ENCODE data around the gene GPSM1. TPM values are rescaled to one million over a fixed set of nuclear protein-coding genes. Genes with fewer than 3 reads are reported as not detected.

Gene GPSM1
- total and polyA plus RNA-seq, 7 donors, result 2.3 to 16.1 (median 5.0) TPM

DNA sequence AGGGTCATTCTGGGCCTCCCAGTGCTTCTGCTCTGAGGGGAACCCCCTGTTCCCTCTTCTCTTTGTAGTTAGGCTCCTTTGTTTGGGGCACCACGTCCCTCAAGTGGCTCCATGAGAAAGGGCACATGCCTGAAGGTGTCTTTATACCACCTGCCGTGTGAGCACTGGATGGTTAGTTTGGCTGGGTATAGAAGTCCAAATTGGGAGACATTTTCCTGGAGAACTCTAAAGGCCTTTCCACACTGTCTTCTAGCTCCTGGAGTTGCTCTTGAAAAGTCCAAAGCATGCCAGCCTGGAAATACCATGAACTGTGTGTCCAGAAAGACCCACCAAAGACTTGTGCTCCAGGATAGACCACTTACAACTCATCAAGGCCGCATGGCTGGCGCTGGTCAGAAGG lies 12.4 kb upstream of the GPSM1 start:
- no peaks in the 10 kb centered on the region for H3K4me1 ChIP-seq
- H3K36me3 ChIP-seq, result no peaks in the 10 kb centered on the region
- H3K9me3 ChIP-seq, result no peaks in the 10 kb centered on the region
- TF ChIP-seq CTCF (IDR thresholded peaks at IDR 0.05), result no peak
- TF ChIP-seq EP300 (IDR thresholded peaks at IDR 0.05), result no peak
- TF ChIP-seq POLR2AphosphoS5 (IDR thresholded peaks at IDR 0.05), result no peak
- no peak overlapping the region for H3K27ac ChIP-seq
- no peak overlapping the region for H3K4me3 ChIP-seq
- intact Hi-C loops (cut with DNase I), result no loop called here
- WGBS, 2 donors, result 86 to 87% methylated on average over 4 of the region's 4 CpGs
- peaks cover 7 to 27% (median 18%) of the 10 kb centered on the region in 3 donors for H3K27me3 ChIP-seq
- no peak for DNase-seq

DNA sequence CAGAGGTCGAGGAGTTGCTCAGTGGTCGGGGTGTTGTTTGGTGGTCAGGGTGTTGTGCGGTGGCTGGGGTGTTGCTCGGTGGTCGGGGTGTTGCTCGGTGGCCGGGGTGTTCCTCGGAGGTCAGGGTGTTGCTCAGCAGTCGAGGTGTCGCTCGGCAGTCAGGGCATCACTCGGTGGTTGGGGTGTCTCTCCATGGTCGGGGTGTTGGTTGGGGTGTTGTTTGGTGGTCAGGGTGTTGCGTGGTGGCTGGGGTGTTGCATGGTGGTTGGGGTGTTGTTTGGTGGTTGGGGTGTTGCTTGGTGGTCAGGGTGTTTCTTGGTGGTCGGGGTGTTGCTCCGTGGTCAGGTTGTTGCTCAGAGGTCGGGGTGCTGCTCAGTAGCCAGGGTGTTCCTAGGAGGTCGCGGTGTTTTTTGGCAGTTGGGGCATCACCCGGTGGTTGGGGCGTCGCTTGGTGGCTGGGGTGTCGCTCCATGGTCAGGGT lies 11.0 kb upstream of the GPSM1 start:
- TF ChIP-seq EP300 (IDR thresholded peaks at IDR 0.05) (no peak), POLR2AphosphoS5 (IDR thresholded peaks at IDR 0.05) (no peak), CTCF (IDR thresholded peaks at IDR 0.05) (no peak), POLR2A (IDR thresholded peaks at IDR 0.05) (no peak)
- intact Hi-C loops (cut with DNase I), result no loop called here
- H3K27ac ChIP-seq, result no peak overlapping the region
- 88 to 93% methylated on average over 23 of the region's 23 CpGs for WGBS, 2 donors
- H3K4me3 ChIP-seq, result no peak overlapping the region
- H3K27me3 ChIP-seq, result peaks cover 3 to 13% (median 5%) of the 10 kb centered on the region in 3 donors
- H3K36me3 ChIP-seq, result no peaks in the 10 kb centered on the region
- no peaks in the 10 kb centered on the region for H3K9me3 ChIP-seq
- no peak for DNase-seq
- H3K4me1 ChIP-seq, result no peaks in the 10 kb centered on the region

- Histone ChIP-seq H3K9me3 (no peaks in the 10 kb centered on the region), H3K4me1 (no peaks in the 10 kb centered on the region), H3K4me3 (no peak overlapping the region), H3K36me3 (no peaks in the 10 kb centered on the region), H3K27me3 (peaks cover 0 to 6% (median 0%) of the 10 kb centered on the region in 3 donors), H3K27ac (no peak overlapping the region)
- WGBS, 2 donors, result 87 to 90% methylated on average over 13 of the region's 13 CpGs
- TF ChIP-seq EP300 (IDR thresholded peaks at IDR 0.05) (no peak), CTCF (IDR thresholded peaks at IDR 0.05) (no peak), POLR2AphosphoS5 (IDR thresholded peaks at IDR 0.05) (no peak), POLR2A (IDR thresholded peaks at IDR 0.05) (no peak)
- intact Hi-C loops (cut with DNase I), result no loop called here
- DNase-seq, result no peak
Measured at GRCh38 chr9:136316896-136317676, 10.3 kb upstream of the GPSM1 start.

DNA sequence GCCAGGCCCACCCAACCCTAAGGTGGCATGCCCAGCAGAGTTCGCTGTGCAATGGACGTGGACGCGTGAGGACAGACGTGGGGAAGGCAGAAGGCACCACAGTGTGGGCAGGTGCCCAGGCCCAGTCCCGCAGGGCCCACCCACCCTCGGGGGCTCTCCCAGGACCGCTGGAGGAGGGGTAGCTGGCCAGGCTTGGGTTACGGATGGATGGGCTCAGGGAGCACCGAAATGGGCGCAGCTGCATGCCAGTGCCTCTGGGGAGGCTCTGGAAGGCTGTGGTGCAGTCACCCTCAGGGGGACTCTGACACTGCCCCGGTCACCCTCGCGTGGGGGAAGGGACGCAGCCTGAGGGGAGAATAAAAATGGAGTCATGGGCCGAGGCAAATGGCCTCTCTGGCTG lies 9.6 kb upstream of the GPSM1 start:
- Histone ChIP-seq H3K27ac (no peak overlapping the region), H3K4me1 (no peaks in the 10 kb centered on the region), H3K9me3 (no peaks in the 10 kb centered on the region), H3K27me3 (no peaks in the 10 kb centered on the region), H3K36me3 (no peaks in the 10 kb centered on the region), H3K4me3 (no peak overlapping the region)
- TF ChIP-seq POLR2A (IDR thresholded peaks at IDR 0.05) (no peak), POLR2AphosphoS5 (IDR thresholded peaks at IDR 0.05) (no peak)
- DNase-seq, result no peak
- intact Hi-C loops (cut with DNase I), result no loop called here
- 76 to 85% methylated on average over 16 of the region's 16 CpGs for WGBS, 2 donors

DNA sequence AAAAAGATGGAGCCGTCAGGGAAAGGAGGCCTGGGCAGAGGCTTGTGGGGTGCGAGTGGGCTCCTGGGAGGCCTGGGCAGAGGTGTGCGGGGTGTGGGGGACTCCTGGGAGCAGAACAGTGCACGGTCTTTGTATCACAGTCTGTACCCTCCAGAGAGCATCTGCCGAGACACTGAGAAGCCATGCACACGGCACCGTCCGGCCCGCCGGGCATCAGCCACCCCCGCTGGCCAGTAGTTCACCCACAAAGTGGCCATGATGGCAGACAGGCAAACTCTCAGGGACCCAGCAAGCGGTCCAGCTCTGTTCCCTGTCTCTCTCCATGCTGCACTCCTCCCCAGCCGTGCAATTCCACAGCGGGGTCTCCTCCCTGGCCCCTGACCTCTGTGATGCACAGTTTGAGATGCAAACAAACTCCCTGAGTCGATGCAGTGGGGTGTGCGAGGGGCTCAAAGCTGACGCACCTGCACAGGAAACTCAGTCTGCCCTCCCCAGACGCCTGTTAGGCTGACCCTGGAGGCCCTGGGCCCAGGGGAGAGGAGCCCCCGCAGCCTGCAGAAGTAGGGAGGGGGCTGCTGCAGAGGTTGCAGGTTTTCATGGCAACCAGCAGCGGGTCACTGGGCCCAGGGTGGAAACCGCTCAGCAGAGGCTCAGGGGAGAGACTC lies 9.1 kb upstream of the GPSM1 start:
- Histone ChIP-seq H3K27ac (no peak overlapping the region), H3K36me3 (no peaks in the 10 kb centered on the region), H3K27me3 (no peaks in the 10 kb centered on the region), H3K4me3 (no peak overlapping the region), H3K9me3 (no peaks in the 10 kb centered on the region), H3K4me1 (no peaks in the 10 kb centered on the region)
- intact Hi-C loops (cut with DNase I), result no loop called here
- 57 to 70% methylated on average over 21 of the region's 21 CpGs for WGBS, 2 donors
- DNase-seq, result no peak
- TF ChIP-seq EP300 (IDR thresholded peaks at IDR 0.05) (no peak), POLR2A (IDR thresholded peaks at IDR 0.05) (no peak), CTCF (IDR thresholded peaks at IDR 0.05) (no peak), POLR2AphosphoS5 (IDR thresholded peaks at IDR 0.05) (no peak)

Measured in sigmoid colon (tissue), 7 donors.